ENCODE data around the gene DFFA. TPM values are rescaled to one million over a fixed set of nuclear protein-coding genes. Genes with fewer than 3 reads are reported as not detected.

Gene DFFA
- total RNA-seq, 2 donors from 2014 or later, result 100 to 105 TPM

- no peak for TF ChIP-seq CTCF (conservative IDR thresholded peaks at IDR 0.05)
- Mint-ChIP-seq H3K27ac (no peak overlapping the region), H3K4me3 (no peak overlapping the region), H3K36me3 (ENCODE audit: low read depth) (peaks cover 3% of the 10 kb centered on the region), H3K27me3 (ENCODE audit: insufficient read depth) (no peaks in the 10 kb centered on the region), H3K9me3 (no peaks in the 10 kb centered on the region), H3K4me1 (peaks cover 32% of the 10 kb centered on the region)
- 96 to 98% methylated on average over 5 to 6 of the region's 6 CpGs for WGBS, 2 experiments (ENCODE audit: insufficient coverage in 1 of 2, insufficient read length in 1 of 2)
- no peak for DNase-seq
- no peak overlapping the region for H3K9ac ChIP-seq (ENCODE audit: extremely low read depth, low read length, poor library complexity, severe bottlenecking)
- no peaks in the 10 kb centered on the region for H3K27me3 ChIP-seq (ENCODE audit: control insufficient read depth, insufficient read depth, low read length, poor library complexity, severe bottlenecking)
- peaks cover 6% of the 10 kb centered on the region for H3K4me1 ChIP-seq (ENCODE audit: control insufficient read depth, insufficient read depth, low read length)
- H3K27ac ChIP-seq (ENCODE audit: low read depth, low read length), result no peak overlapping the region
- no peak overlapping the region for H3K4me3 ChIP-seq (ENCODE audit: low read length)
- H3K9me3 ChIP-seq (ENCODE audit: control insufficient read depth, low read length), result no peaks in the 10 kb centered on the region
- no peaks in the 10 kb centered on the region for H3K36me3 ChIP-seq (ENCODE audit: control insufficient read depth, insufficient read depth, low read length)
Observed at GRCh38 chr1:10520497-10520896, 48.2 kb upstream of the DFFA start.

GRCh38 chr1:10519016-10519417 is 46.7 kb upstream of the DFFA start:
- TF ChIP-seq CTCF (conservative IDR thresholded peaks at IDR 0.05), result peak; percentile 59
- DNase-seq, result peak; percentile 82
- Mint-ChIP-seq H3K4me1 (peaks cover 39% of the 10 kb centered on the region), H3K27me3 (ENCODE audit: insufficient read depth) (no peaks in the 10 kb centered on the region), H3K9me3 (no peaks in the 10 kb centered on the region), H3K27ac (peak overlapping the region; percentile 45), H3K4me3 (peak overlapping the region; percentile 7), H3K36me3 (ENCODE audit: low read depth) (peaks cover 3% of the 10 kb centered on the region)
- H3K4me1 ChIP-seq (ENCODE audit: control insufficient read depth, insufficient read depth, low read length), result peaks cover 8% of the 10 kb centered on the region
- 27 to 50% methylated on average over 1 to 7 of the region's 7 CpGs for WGBS, 2 experiments (ENCODE audit: insufficient coverage in 1 of 2, insufficient read length in 1 of 2)
- H3K9me3 ChIP-seq (ENCODE audit: control insufficient read depth, low read length), result no peaks in the 10 kb centered on the region
- H3K9ac ChIP-seq (ENCODE audit: extremely low read depth, low read length, poor library complexity, severe bottlenecking), result no peak overlapping the region
- H3K36me3 ChIP-seq (ENCODE audit: control insufficient read depth, insufficient read depth, low read length), result no peaks in the 10 kb centered on the region
- no peaks in the 10 kb centered on the region for H3K27me3 ChIP-seq (ENCODE audit: control insufficient read depth, insufficient read depth, low read length, poor library complexity, severe bottlenecking)
- H3K4me3 ChIP-seq (ENCODE audit: low read length), result no peak overlapping the region
- H3K27ac ChIP-seq (ENCODE audit: low read depth, low read length), result no peak overlapping the region

- WGBS, 2 experiments (ENCODE audit: insufficient coverage in 1 of 2, insufficient read length in 1 of 2), result 73 to 87% methylated on average over 1 to 2 of the region's 2 CpGs
- peaks cover 3% of the 10 kb centered on the region for H3K36me3 Mint-ChIP-seq (ENCODE audit: low read depth)
- H3K27me3 ChIP-seq (ENCODE audit: control insufficient read depth, insufficient read depth, low read length, poor library complexity, severe bottlenecking), result no peaks in the 10 kb centered on the region
- H3K36me3 ChIP-seq (ENCODE audit: control insufficient read depth, insufficient read depth, low read length), result no peaks in the 10 kb centered on the region
- peaks cover 35% of the 10 kb centered on the region for H3K4me1 Mint-ChIP-seq
- H3K9me3 ChIP-seq (ENCODE audit: control insufficient read depth, low read length), result no peaks in the 10 kb centered on the region
- no peak overlapping the region for H3K27ac ChIP-seq (ENCODE audit: low read depth, low read length)
- H3K9ac ChIP-seq (ENCODE audit: extremely low read depth, low read length, poor library complexity, severe bottlenecking), result no peak overlapping the region
- no peak for TF ChIP-seq CTCF (conservative IDR thresholded peaks at IDR 0.05)
- no peak for DNase-seq
- no peak overlapping the region for H3K4me3 ChIP-seq (ENCODE audit: low read length)
- peaks cover 5% of the 10 kb centered on the region for H3K4me1 ChIP-seq (ENCODE audit: control insufficient read depth, insufficient read depth, low read length)
- H3K27ac Mint-ChIP-seq, result no peak overlapping the region
- H3K9me3 Mint-ChIP-seq, result no peaks in the 10 kb centered on the region
- H3K4me3 Mint-ChIP-seq, result no peak overlapping the region
- H3K27me3 Mint-ChIP-seq (ENCODE audit: insufficient read depth), result no peaks in the 10 kb centered on the region
Observed at GRCh38 chr1:10517677-10517982, 45.3 kb upstream of the DFFA start.
